Measurements from ENCODE around the gene SLC6A17. TPM values are rescaled to one million over a fixed set of nuclear protein-coding genes. Genes with fewer than 3 reads are reported as not detected.
A peak's percentile ranks its signal among the peaks of the same experiment; 100 is the strongest.

The SLC6A17 gene
- total RNA-seq, result 10 to 100 TPM in 1 of 8 experiments, 1 to 10 TPM in 2, under 1 TPM in 5; 0.31 to 10.3 (median 0.82) TPM

- H3K27ac ChIP-seq, result peak within 1 kb of the TSS in 1 of 2 donors; percentile 1
- 0 to 4% (median 2%) methylated on average over 5 to 52 of the region's 104 CpGs; no CpG with 5 or more reads in 5 of the 10 experiments for WGBS, 10 experiments
- peak within 1 kb of the TSS; percentile 28 to 49 (median 44) for H3K4me3 ChIP-seq
- peaks cover 8 to 9% of the 10 kb centered on the region in 2 donors for H3K4me1 ChIP-seq (replicated peaks in 1 of 2)
- in situ Hi-C loops (cut with MboI; ENCODE audit: low pct_unique_long_range_greater_than_20kb in 2 of 9, low sequenced_read_pairs in 9 of 9, unreplicated experiment in 9 of 9), result no loop called here
- peak; percentile 65 to 93 (median 81) for ATAC-seq (replicated peaks in 6 of 8)
Measured at GRCh38 chr1:110150330-110151174, at the start of gene SLC6A17. SLC6A17 (plus strand) TSS chr1:110150494; CDS start chr1:110166930, 16,436 bp downstream.

- ATAC-seq (replicated peaks in 6 of 8), result no peak
- Histone ChIP-seq H3K27ac (no peak overlapping the region), H3K4me1 (replicated peaks in 1 of 2) (peaks cover 0 to 2% of the 10 kb centered on the region in 2 donors), H3K4me3 (no peak overlapping the region)
- WGBS, 10 experiments, result 0 to 75% (median 48%) methylated on average over 1 to 4 of the region's 7 CpGs; no CpG with 5 or more reads in 2 of the 10 experiments
- in situ Hi-C loops (cut with MboI; ENCODE audit: low pct_unique_long_range_greater_than_20kb in 2 of 9, low sequenced_read_pairs in 9 of 9, unreplicated experiment in 9 of 9), result no loop called here
Measured at GRCh38 chr1:110102081-110102480, 48.2 kb upstream of the SLC6A17 start.

GRCh38 chr1:110106013-110106941 lies 44.0 kb upstream of the SLC6A17 start:
- H3K4me1 ChIP-seq (replicated peaks in 1 of 2), result peaks cover 16 to 21% of the 10 kb centered on the region in 2 donors
- no peak overlapping the region for H3K4me3 ChIP-seq
- peak; percentile 82 to 97 (median 93) for ATAC-seq (replicated peaks in 6 of 8)
- in situ Hi-C loops (cut with MboI; ENCODE audit: low pct_unique_long_range_greater_than_20kb in 2 of 9, low sequenced_read_pairs in 9 of 9, unreplicated experiment in 9 of 9), result no loop called here
- WGBS, 10 experiments, result 0 to 42% (median 26%) methylated on average over 1 to 5 of the region's 8 CpGs; no CpG with 5 or more reads in 5 of the 10 experiments
- H3K27ac ChIP-seq, result no peak overlapping the region

GRCh38 chr1:110107867-110108469 lies 42.3 kb upstream of the SLC6A17 start:
- ATAC-seq (replicated peaks in 6 of 8), result peak in 5 of 8 experiments; percentile 18 to 59 (median 34)
- Histone ChIP-seq H3K4me1 (replicated peaks in 1 of 2) (peaks cover 16 to 21% of the 10 kb centered on the region in 2 donors), H3K27ac (no peak overlapping the region), H3K4me3 (no peak overlapping the region)
- in situ Hi-C loops (cut with MboI; ENCODE audit: low pct_unique_long_range_greater_than_20kb in 2 of 9, low sequenced_read_pairs in 9 of 9, unreplicated experiment in 9 of 9), result no loop called here
- whole genome bisulfite sequencing, 10 experiments, result 18 to 57% (median 50%) methylated on average over 1 to 6 of the region's 7 CpGs; no CpG with 5 or more reads in 1 of the 10 experiments

GRCh38 chr1:110111081-110111480 lies 39.2 kb upstream of the SLC6A17 start:
- no peak overlapping the region for H3K27ac ChIP-seq

GRCh38 chr1:110112143-110112542 lies 38.2 kb upstream of the SLC6A17 start, which contains the start of gene UBL4B:
UBL4B (plus strand) TSS chr1:110112443; CDS start chr1:110112535, 92 bp downstream.
- no peak for ATAC-seq (replicated peaks in 6 of 8)
- H3K27ac ChIP-seq, result no peak within 1 kb of the TSS
- H3K4me1 ChIP-seq (replicated peaks in 1 of 2), result peaks cover 16 to 18% of the 10 kb centered on the region in 2 donors
- H3K4me3 ChIP-seq, result no peak within 1 kb of the TSS
- in situ Hi-C loops (cut with MboI; ENCODE audit: low pct_unique_long_range_greater_than_20kb in 2 of 9, low sequenced_read_pairs in 9 of 9, unreplicated experiment in 9 of 9), result no loop called here
- WGBS, 10 experiments, result 17 to 100% (median 79%) methylated on average over 1 to 4 of the region's 5 CpGs; no CpG with 5 or more reads in 3 of the 10 experiments

More at GRCh38 chr1:110111081-110111480, 39.2 kb upstream of the SLC6A17 start:
- 60 to 85% (median 80%) methylated on average over 1 to 4 of the region's 4 CpGs; no CpG with 5 or more reads in 3 of the 10 experiments for WGBS, 10 experiments
- Histone ChIP-seq H3K4me1 (replicated peaks in 1 of 2) (peaks cover 16 to 18% of the 10 kb centered on the region in 2 donors), H3K4me3 (no peak overlapping the region)
- in situ Hi-C loops (cut with MboI; ENCODE audit: low pct_unique_long_range_greater_than_20kb in 2 of 9, low sequenced_read_pairs in 9 of 9, unreplicated experiment in 9 of 9), result no loop called here
- ATAC-seq (replicated peaks in 6 of 8), result no peak

- no peak overlapping the region for H3K4me3 ChIP-seq
- 48 to 76% (median 66%) methylated on average over 4 to 7 of the region's 9 CpGs; no CpG with 5 or more reads in 6 of the 10 experiments for WGBS, 10 experiments
- no peak overlapping the region for H3K27ac ChIP-seq
- in situ Hi-C loops (cut with MboI; ENCODE audit: low pct_unique_long_range_greater_than_20kb in 2 of 9, low sequenced_read_pairs in 9 of 9, unreplicated experiment in 9 of 9), result no loop called here
- no peak for ATAC-seq (replicated peaks in 6 of 8)
- H3K4me1 ChIP-seq (replicated peaks in 1 of 2), result peaks cover 16% of the 10 kb centered on the region in 2 donors
Measured at GRCh38 chr1:110112656-110113055, 37.6 kb upstream of the SLC6A17 start.

- peaks cover 7 to 8% of the 10 kb centered on the region in 2 donors for H3K4me1 ChIP-seq (replicated peaks in 1 of 2)
- no peak overlapping the region for H3K27ac ChIP-seq
- in situ Hi-C loops (cut with MboI; ENCODE audit: low pct_unique_long_range_greater_than_20kb in 2 of 9, low sequenced_read_pairs in 9 of 9, unreplicated experiment in 9 of 9), result no loop called here
- WGBS, 10 experiments, result 0 to 74% (median 57%) methylated on average over 1 to 4 of the region's 5 CpGs; no CpG with 5 or more reads in 6 of the 10 experiments
- no peak overlapping the region for H3K4me3 ChIP-seq
- ATAC-seq (replicated peaks in 6 of 8), result peak in 4 of 8 experiments; percentile 12 to 36 (median 22)
Measured at GRCh38 chr1:110113551-110113950, 36.7 kb upstream of the SLC6A17 start.

GRCh38 chr1:110114173-110114572 lies 36.1 kb upstream of the SLC6A17 start:
- Histone ChIP-seq H3K27ac (no peak overlapping the region), H3K4me1 (replicated peaks in 1 of 2) (peaks cover under 1 to 2% of the 10 kb centered on the region in 2 donors), H3K4me3 (no peak overlapping the region)
- WGBS, 10 experiments, result 40 to 100% (median 54%) methylated on average over 1 to 4 of the region's 5 CpGs; no CpG with 5 or more reads in 5 of the 10 experiments
- in situ Hi-C loops (cut with MboI; ENCODE audit: low pct_unique_long_range_greater_than_20kb in 2 of 9, low sequenced_read_pairs in 9 of 9, unreplicated experiment in 9 of 9), result no loop called here
- ATAC-seq (replicated peaks in 6 of 8), result peak in 1 of 8 experiments; percentile 10

- ATAC-seq (replicated peaks in 6 of 8), result no peak
- no peak overlapping the region for H3K27ac ChIP-seq
- in situ Hi-C loops (cut with MboI; ENCODE audit: low pct_unique_long_range_greater_than_20kb in 2 of 9, low sequenced_read_pairs in 9 of 9, unreplicated experiment in 9 of 9), result no loop called here
- WGBS, 10 experiments, result 0 to 85% (median 50%) methylated on average over 1 to 4 of the region's 5 CpGs; no CpG with 5 or more reads in 3 of the 10 experiments
- no peaks in the 10 kb centered on the region for H3K4me1 ChIP-seq (replicated peaks in 1 of 2)
- H3K4me3 ChIP-seq, result no peak overlapping the region
Measured at GRCh38 chr1:110114784-110115183, 35.5 kb upstream of the SLC6A17 start.

GRCh38 chr1:110118636-110119396 lies 31.5 kb upstream of the SLC6A17 start:
- no peak overlapping the region for H3K27ac ChIP-seq
- ATAC-seq (replicated peaks in 6 of 8), result peak in 3 of 8 experiments; percentile 26 to 36 (median 26)
- H3K4me1 ChIP-seq (replicated peaks in 1 of 2), result peaks cover 15 to 18% of the 10 kb centered on the region in 2 donors
- 0 to 100% (median 54%) methylated on average over 1 to 7 of the region's 7 CpGs; no CpG with 5 or more reads in 1 of the 10 experiments for WGBS, 10 experiments
- in situ Hi-C loops (cut with MboI; ENCODE audit: low pct_unique_long_range_greater_than_20kb in 2 of 9, low sequenced_read_pairs in 9 of 9, unreplicated experiment in 9 of 9), result no loop called here
- H3K4me3 ChIP-seq, result no peak overlapping the region

All from motor neuron (in vitro differentiated cells).